Spleen (tissue), 11 donors: Measurements from ENCODE around the gene GOLIM4. TPM values are rescaled to one million over a fixed set of nuclear protein-coding genes. Genes with fewer than 3 reads are reported as not detected.

ENCODE experiments used
- DNase-seq: peaks from one replicate; pipeline ENCODE4 v3.0.0-alpha.2; 2020
- H3K27ac ChIP-seq, 8 donors: fragments of 200-600 bp; sonication (generic) in 7 of 8; 1 replicate in 4 of 8; 2 replicates in 4 of 8; pipeline versions ENCODE4 v1.5.0 to v1.8.0; 2016 to 2021; ENCODE audit warnings: inconsistent platforms in 4 of 8, mild to moderate bottlenecking in 4 of 8, moderate library complexity in 1 of 8
- H3K27me3 ChIP-seq, 7 donors: fragments of 200-600 bp; sonication (generic) in 6 of 7; replicated peaks in 1 of 7; 1 replicate in 4 of 7; 2 replicates in 3 of 7; pipeline versions ENCODE4 v1.5.0 to v1.8.0; 2016 to 2021; ENCODE audit warnings: inconsistent platforms in 3 of 7, mild to moderate bottlenecking in 1 of 7
- H3K36me3 ChIP-seq, 6 donors: fragments of 200-600 bp; sonication (generic) in 5 of 6; 1 replicate in 4 of 6; 2 replicates in 2 of 6; pipeline versions ENCODE4 v1.5.0 to v1.8.0; 2016 to 2021; ENCODE audit warnings: inconsistent platforms in 2 of 6
- H3K4me1 ChIP-seq, 6 donors: fragments of 200-600 bp; sonication (generic) in 5 of 6; 1 replicate in 3 of 6; 2 replicates in 3 of 6; pipeline versions ENCODE4 v1.5.0 to v1.8.0; 2016 to 2021; ENCODE audit warnings: inconsistent platforms in 3 of 6
- H3K4me3 ChIP-seq, 8 donors: fragments of 200-600 bp; sonication (generic) in 7 of 8; 1 replicate in 4 of 8; 2 replicates in 4 of 8; pipeline versions ENCODE4 v1.5.0 to v1.8.0; 2016 to 2021; ENCODE audit warnings: inconsistent platforms in 4 of 8, mild to moderate bottlenecking in 4 of 8, moderate library complexity in 2 of 8
- H3K9me3 ChIP-seq, 8 donors: fragments of 200-600 bp; sonication (generic) in 7 of 8; 1 replicate in 4 of 8; 2 replicates in 4 of 8; pipeline versions ENCODE4 v1.5.0 to v1.8.0; 2016 to 2021; ENCODE audit warnings: inconsistent platforms in 4 of 8
- CTCF ChIP-seq, 11 experiments: fragments of 200-600 bp in 7 of 11; fragments of 450-650 bp in 4 of 11; sonication (generic) in 4 of 11; IDR thresholded peaks in 8 of 11; conservative IDR thresholded peaks in 3 of 11; 1 replicate in 7 of 11; 2 replicates in 4 of 11; pipeline versions ENCODE4 v1.4.0 to v1.8.0; 2016 to 2021; ENCODE audit warnings: antibody characterized with exemption in 11 of 11, inconsistent platforms in 4 of 11, mild to moderate bottlenecking in 1 of 11
- POLR2A ChIP-seq, 3 donors: fragments of 450-650 bp; IDR thresholded peaks; one replicate each; pipeline ENCODE4 v1.5.1; 2017; ENCODE audit warnings: antibody characterized with exemption in 3 of 3, mild to moderate bottlenecking in 1 of 3
- POLR2AphosphoS5 ChIP-seq, 3 donors: sonication (generic); formaldehyde crosslinking; IDR thresholded peaks; one replicate each; pipeline ENCODE4 v1.5.1; 2017; ENCODE audit warnings: antibody characterized with exemption in 3 of 3
- WGBS, 5 donors: extraction: QIAGEN DNeasy Blood & Tissue Kit in 3 of 5; methylation state at CpG; one replicate each; pipeline versions ENCODE4 v1.1.5 to v1.1.7; 2013 to 2018; 5-methylcytosine and 5-hydroxymethylcytosine counted together
- intact Hi-C: fragments of 100-400 bp; cut with DNase I; formaldehyde crosslinking; loops from one replicate; pipeline ENCODE4 v1.15.0; 2023; ENCODE audit warnings: low total_unique reads
- polyA plus RNA-seq, 3 donors: library from polyadenylated mRNA; stranded (reverse); fragments of 200-250 nt; gene quantifications; one replicate each; pipeline ENCODE4 v1.2.1, GENCODE V29; 2013
- total RNA-seq, 7 donors: library from RNA; depleted of rRNA in 3 of 7; stranded (reverse); fragments of >200 nt in 3 of 7; fragmentation: NEBNext Ultra II Directional in 4 of 7; extraction: Animal tissue kit (Norgen Biotek cat#: 25700) in 4 of 7; gene quantifications; one replicate each; pipeline versions ENCODE4 v1.1.0 to v1.2.1, GENCODE V29; 2016 to 2021
- donor health status: healthy with polysubstance abuse.
- donor health status: DM: no; HTN: no; CAD: no; lungs with moderate emphysema.
- donor health status: DM: no; HTN: no; CAD: no.
- donor health status: Bipolar disorder and iron deficiency.
- donor health status: healthy.
- donor health status: DM: no; HTN: no; CAD: no.
- donor health status: DM: yes; HTN: yes; CAD: no.

The GOLIM4 gene
- total and polyA plus RNA-seq, 10 donors, result 5.5 to 44.8 (median 23.1) TPM

GRCh38 chr3:168002786-168003368 lies 92.8 kb downstream of the GOLIM4 start:
- H3K9me3 ChIP-seq, result no peaks in the 10 kb centered on the region
- DNase-seq, result no peak
- no peak overlapping the region for H3K4me3 ChIP-seq
- no peaks in the 10 kb centered on the region for H3K36me3 ChIP-seq
- TF ChIP-seq CTCF (IDR thresholded peaks at IDR 0.05 in 8 of 11, conservative IDR thresholded peaks at IDR 0.05 in 3 of 11) (no peak), POLR2A (IDR thresholded peaks at IDR 0.05) (no peak), POLR2AphosphoS5 (IDR thresholded peaks at IDR 0.05) (no peak)
- no peak overlapping the region for H3K27ac ChIP-seq
- 30 to 64% (median 60%) methylated on average over 1 of the region's 1 CpG for WGBS, 5 donors
- H3K4me1 ChIP-seq, result no peaks in the 10 kb centered on the region
- intact Hi-C loops, result no loop called here
- H3K27me3 ChIP-seq, result no peaks in the 10 kb centered on the region

- WGBS, 5 donors, result 82 to 92% (median 86%) methylated on average over 1 of the region's 1 CpG
- H3K27ac ChIP-seq, result no peak overlapping the region
- no peak for DNase-seq
- intact Hi-C loops, result no loop called here
- H3K4me1 ChIP-seq, result no peaks in the 10 kb centered on the region
- H3K36me3 ChIP-seq, result no peaks in the 10 kb centered on the region
- H3K27me3 ChIP-seq, result no peaks in the 10 kb centered on the region
- H3K9me3 ChIP-seq, result no peaks in the 10 kb centered on the region
- TF ChIP-seq POLR2AphosphoS5 (IDR thresholded peaks at IDR 0.05) (no peak), CTCF (IDR thresholded peaks at IDR 0.05 in 8 of 11, conservative IDR thresholded peaks at IDR 0.05 in 3 of 11) (no peak), POLR2A (IDR thresholded peaks at IDR 0.05) (no peak)
- no peak overlapping the region for H3K4me3 ChIP-seq
These were observed 94.5 kb downstream of the GOLIM4 start for GRCh38 chr3:168001244-168001643.

- intact Hi-C loops, result no loop called here
- Histone ChIP-seq H3K36me3 (no peaks in the 10 kb centered on the region), H3K27me3 (no peaks in the 10 kb centered on the region), H3K27ac (no peak overlapping the region), H3K4me1 (no peaks in the 10 kb centered on the region), H3K4me3 (no peak overlapping the region), H3K9me3 (no peaks in the 10 kb centered on the region)
- no peak for TF ChIP-seq CTCF (IDR thresholded peaks at IDR 0.05 in 8 of 11, conservative IDR thresholded peaks at IDR 0.05 in 3 of 11)
- no peak for TF ChIP-seq POLR2A (IDR thresholded peaks at IDR 0.05)
- TF ChIP-seq POLR2AphosphoS5 (IDR thresholded peaks at IDR 0.05), result no peak
- 83 to 91% (median 89%) methylated on average over 5 of the region's 5 CpGs for WGBS, 5 donors
- DNase-seq, result no peak
These were observed 97.5 kb downstream of the GOLIM4 start for GRCh38 chr3:167998253-167998652.

GRCh38 chr3:167996514-167996913 lies 99.2 kb downstream of the GOLIM4 start:
- H3K27me3 ChIP-seq, result no peaks in the 10 kb centered on the region
- H3K9me3 ChIP-seq, result no peaks in the 10 kb centered on the region
- H3K4me3 ChIP-seq, result no peak overlapping the region
- WGBS, 5 donors, result 84 to 96% (median 88%) methylated on average over 4 of the region's 4 CpGs
- no peak for DNase-seq
- no peaks in the 10 kb centered on the region for H3K36me3 ChIP-seq
- H3K27ac ChIP-seq, result no peak overlapping the region
- intact Hi-C loops, result no loop called here
- TF ChIP-seq POLR2AphosphoS5 (IDR thresholded peaks at IDR 0.05) (no peak), POLR2A (IDR thresholded peaks at IDR 0.05) (no peak), CTCF (IDR thresholded peaks at IDR 0.05 in 8 of 11, conservative IDR thresholded peaks at IDR 0.05 in 3 of 11) (no peak)
- no peaks in the 10 kb centered on the region for H3K4me1 ChIP-seq
